Left forelimb (tissue), 1 donor: ENCODE results near the gene TAL1.

Source experiments
- DNase-seq: peaks from one replicate; pipeline ENCODE4 v3.0.0-alpha.2; 2018; ENCODE audit warnings: low spot score

TAL1 gene

GRCh38 chr1:47175227-47175934, 56.6 kb downstream of the TAL1 start:
- DNase-seq: no peak

- DNase-seq: no peak
These were observed 57.4 kb downstream of the TAL1 start for GRCh38 chr1:47174656-47175020.

GRCh38 chr1:47172782-47173181, 59.2 kb downstream of the TAL1 start:
- no peak for DNase-seq
